Measurements from ENCODE around the gene FCHSD2. TPM values are rescaled to one million over a fixed set of nuclear protein-coding genes. Genes with fewer than 3 reads are reported as not detected.

Gene FCHSD2
- total and polyA plus RNA-seq, 9 of the 15 experiments (the other 6 are each of a cell fraction or from before 2014, with no cell fraction given), result 1.8 to 14.7 (median 6.4) TPM

DNA sequence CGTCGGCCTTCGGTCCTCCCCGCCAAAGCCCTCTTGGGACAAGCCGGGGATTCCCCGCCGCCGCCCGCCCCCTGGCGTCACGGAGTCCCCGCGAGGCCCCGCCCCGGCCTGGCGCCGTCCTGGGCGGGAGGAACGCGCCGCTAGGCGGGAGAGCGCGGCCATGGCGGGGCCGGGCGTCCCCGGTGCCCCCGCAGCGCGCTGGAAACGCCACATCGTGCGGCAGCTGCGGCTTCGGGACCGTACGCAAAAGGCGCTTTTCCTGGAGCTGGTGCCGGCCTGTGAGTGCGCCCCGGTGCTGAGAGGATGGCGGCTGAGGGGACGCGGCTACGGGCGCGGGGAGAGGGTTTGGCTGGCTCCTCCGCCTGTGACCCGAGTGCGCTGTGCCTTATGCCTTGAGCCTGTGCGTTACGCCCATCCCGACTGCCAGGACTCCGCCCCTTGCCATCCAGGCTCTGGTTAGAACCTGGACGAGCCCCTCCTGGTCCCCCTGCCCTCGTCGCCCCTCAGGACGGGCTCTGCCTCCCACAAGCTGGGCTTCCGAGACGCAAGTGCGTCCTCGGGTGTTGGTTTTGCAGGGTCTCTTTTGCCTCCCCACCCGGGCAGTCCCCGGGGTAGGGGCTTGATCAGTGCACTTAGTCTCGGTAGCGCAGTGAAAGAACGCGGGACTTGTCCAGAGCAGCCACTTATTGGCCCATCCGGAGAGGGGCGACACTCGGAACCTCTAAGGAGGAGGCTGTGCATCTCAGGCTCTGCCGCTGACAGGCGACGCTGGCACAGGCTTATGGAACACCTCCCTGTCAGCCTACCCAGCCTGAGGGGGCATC lies 327.6 kb downstream of the FCHSD2 start, which contains the start of gene ATG16L2 (continued):
- TF ChIP-seq C11orf30 (IDR thresholded peaks at IDR 0.05; ENCODE audit: low read depth), result no peak
- no peak for TF ChIP-seq GABPA (tag; conservative IDR thresholded peaks at IDR 0.05; ENCODE audit: low read depth)
- peak; percentile 40; the same call in 1 of the 2 replicates for TF ChIP-seq EP400 (IDR thresholded peaks at IDR 0.05)
- TF ChIP-seq, protein P1, sequence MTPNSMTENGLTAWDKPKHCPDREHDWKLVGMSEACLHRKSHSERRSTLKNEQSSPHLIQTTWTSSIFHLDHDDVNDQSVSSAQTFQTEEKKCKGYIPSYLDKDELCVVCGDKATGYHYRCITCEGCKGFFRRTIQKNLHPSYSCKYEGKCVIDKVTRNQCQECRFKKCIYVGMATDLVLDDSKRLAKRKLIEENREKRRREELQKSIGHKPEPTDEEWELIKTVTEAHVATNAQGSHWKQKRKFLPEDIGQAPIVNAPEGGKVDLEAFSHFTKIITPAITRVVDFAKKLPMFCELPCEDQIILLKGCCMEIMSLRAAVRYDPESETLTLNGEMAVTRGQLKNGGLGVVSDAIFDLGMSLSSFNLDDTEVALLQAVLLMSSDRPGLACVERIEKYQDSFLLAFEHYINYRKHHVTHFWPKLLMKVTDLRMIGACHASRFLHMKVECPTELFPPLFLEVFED (CRISPR knock-in tag; conservative IDR thresholded peaks at IDR 0.05), result no peak
- TF ChIP-seq STAT5B (CRISPR knock-in tag; IDR thresholded peaks at IDR 0.05), result no peak
- TF ChIP-seq, protein P2, sequence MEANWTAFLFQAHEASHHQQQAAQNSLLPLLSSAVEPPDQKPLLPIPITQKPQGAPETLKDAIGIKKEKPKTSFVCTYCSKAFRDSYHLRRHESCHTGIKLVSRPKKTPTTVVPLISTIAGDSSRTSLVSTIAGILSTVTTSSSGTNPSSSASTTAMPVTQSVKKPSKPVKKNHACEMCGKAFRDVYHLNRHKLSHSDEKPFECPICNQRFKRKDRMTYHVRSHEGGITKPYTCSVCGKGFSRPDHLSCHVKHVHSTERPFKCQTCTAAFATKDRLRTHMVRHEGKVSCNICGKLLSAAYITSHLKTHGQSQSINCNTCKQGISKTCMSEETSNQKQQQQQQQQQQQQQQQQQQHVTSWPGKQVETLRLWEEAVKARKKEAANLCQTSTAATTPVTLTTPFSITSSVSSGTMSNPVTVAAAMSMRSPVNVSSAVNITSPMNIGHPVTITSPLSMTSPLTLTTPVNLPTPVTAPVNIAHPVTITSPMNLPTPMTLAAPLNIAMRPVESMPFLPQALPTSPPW (CRISPR knock-in tag; IDR thresholded peaks at IDR 0.05), result peak; percentile 82
- TF ChIP-seq TEAD4 (IDR thresholded peaks at IDR 0.05; ENCODE audit: low read length), result no peak
- TF ChIP-seq TEAD4 (CRISPR knock-in tag; IDR thresholded peaks at IDR 0.05; ENCODE audit: borderline replicate concordance), result no peak
- TF ChIP-seq, protein P3, sequence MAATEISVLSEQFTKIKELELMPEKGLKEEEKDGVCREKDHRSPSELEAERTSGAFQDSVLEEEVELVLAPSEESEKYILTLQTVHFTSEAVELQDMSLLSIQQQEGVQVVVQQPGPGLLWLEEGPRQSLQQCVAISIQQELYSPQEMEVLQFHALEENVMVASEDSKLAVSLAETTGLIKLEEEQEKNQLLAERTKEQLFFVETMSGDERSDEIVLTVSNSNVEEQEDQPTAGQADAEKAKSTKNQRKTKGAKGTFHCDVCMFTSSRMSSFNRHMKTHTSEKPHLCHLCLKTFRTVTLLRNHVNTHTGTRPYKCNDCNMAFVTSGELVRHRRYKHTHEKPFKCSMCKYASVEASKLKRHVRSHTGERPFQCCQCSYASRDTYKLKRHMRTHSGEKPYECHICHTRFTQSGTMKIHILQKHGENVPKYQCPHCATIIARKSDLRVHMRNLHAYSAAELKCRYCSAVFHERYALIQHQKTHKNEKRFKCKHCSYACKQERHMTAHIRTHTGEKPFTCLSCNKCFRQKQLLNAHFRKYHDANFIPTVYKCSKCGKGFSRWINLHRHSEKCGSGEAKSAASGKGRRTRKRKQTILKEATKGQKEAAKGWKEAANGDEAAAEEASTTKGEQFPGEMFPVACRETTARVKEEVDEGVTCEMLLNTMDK (IDR thresholded peaks at IDR 0.05; ENCODE audit: borderline replicate concordance, insufficient read depth, low read depth, low read length, poor library complexity, severe bottlenecking), result peak; percentile 2
- TF ChIP-seq, protein P4, sequence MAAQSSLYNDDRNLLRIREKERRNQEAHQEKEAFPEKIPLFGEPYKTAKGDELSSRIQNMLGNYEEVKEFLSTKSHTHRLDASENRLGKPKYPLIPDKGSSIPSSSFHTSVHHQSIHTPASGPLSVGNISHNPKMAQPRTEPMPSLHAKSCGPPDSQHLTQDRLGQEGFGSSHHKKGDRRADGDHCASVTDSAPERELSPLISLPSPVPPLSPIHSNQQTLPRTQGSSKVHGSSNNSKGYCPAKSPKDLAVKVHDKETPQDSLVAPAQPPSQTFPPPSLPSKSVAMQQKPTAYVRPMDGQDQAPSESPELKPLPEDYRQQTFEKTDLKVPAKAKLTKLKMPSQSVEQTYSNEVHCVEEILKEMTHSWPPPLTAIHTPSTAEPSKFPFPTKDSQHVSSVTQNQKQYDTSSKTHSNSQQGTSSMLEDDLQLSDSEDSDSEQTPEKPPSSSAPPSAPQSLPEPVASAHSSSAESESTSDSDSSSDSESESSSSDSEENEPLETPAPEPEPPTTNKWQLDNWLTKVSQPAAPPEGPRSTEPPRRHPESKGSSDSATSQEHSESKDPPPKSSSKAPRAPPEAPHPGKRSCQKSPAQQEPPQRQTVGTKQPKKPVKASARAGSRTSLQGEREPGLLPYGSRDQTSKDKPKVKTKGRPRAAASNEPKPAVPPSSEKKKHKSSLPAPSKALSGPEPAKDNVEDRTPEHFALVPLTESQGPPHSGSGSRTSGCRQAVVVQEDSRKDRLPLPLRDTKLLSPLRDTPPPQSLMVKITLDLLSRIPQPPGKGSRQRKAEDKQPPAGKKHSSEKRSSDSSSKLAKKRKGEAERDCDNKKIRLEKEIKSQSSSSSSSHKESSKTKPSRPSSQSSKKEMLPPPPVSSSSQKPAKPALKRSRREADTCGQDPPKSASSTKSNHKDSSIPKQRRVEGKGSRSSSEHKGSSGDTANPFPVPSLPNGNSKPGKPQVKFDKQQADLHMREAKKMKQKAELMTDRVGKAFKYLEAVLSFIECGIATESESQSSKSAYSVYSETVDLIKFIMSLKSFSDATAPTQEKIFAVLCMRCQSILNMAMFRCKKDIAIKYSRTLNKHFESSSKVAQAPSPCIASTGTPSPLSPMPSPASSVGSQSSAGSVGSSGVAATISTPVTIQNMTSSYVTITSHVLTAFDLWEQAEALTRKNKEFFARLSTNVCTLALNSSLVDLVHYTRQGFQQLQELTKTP (IDR thresholded peaks at IDR 0.05; ENCODE audit: low read depth in 1 of 2, partially characterized antibody in 2 of 2), result no peak
- TF ChIP-seq SPI1 (IDR thresholded peaks at IDR 0.05; ENCODE audit: borderline replicate concordance, low read depth, low read length), result no peak
- peak in 1 of 2 experiments; percentile 81; a peak in 3 of 4 replicates for TF ChIP-seq MAZ (CRISPR knock-in tag; conservative IDR thresholded peaks at IDR 0.05 in 1 of 2, IDR thresholded peaks at IDR 0.05 in 1 of 2)
- no peak for TF ChIP-seq NR4A1 (CRISPR knock-in tag; IDR thresholded peaks at IDR 0.05)
- no peak for TF ChIP-seq NR4A1 (tag; IDR thresholded peaks at IDR 0.05)
- TF ChIP-seq NFXL1 (CRISPR knock-in tag; IDR thresholded peaks at IDR 0.05), result no peak
- TF ChIP-seq ZNF143 (CRISPR knock-in tag; IDR thresholded peaks at IDR 0.05), result no peak
- TF ChIP-seq SRSF7 (optimal IDR thresholded peaks at IDR 0.05; ENCODE audit: low read depth, low read length), result no peak
- TF ChIP-seq MTF1 (CRISPR knock-in tag; IDR thresholded peaks at IDR 0.05; ENCODE audit: borderline replicate concordance), result no peak

All from K562 (cell line).